NCI-H2196 treated with DMSO at 0.1 percent for 48 hours (cell line): ENCODE data around the gene C1orf94.

Experiments used
- DNase-seq: peaks from one replicate; lab custom pipeline; 2025; ENCODE audit not compliant: unreplicated experiment; lab: John Stamatoyannopoulos, UW

The C1orf94 gene

GRCh38 chr1:34237151-34237815 lies 60.6 kb downstream of the C1orf94 start:
- DNase-seq: no peak

GRCh38 chr1:34245967-34246366 lies 69.3 kb downstream of the C1orf94 start:
- DNase-seq: no peak

DNA sequence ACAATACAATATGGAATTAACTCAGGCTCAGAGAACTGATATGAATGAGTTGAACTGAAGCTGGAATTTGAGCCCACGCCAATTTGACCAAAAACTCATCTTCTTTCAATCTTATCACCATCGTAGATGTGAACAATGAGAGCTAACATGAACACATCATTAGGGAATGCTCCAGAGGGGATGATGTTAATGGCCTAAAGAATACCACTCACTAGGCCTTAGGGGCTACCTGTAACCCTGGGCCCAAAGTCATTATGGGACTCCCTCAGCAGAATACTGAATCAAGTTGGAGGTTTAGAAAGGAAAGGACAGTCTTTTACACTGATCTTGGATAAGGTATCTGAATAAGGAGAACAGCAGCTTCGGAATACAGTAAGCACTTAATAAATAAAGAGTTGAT lies 73.6 kb downstream of the C1orf94 start:
- no peak for DNase-seq

- no peak for DNase-seq
Measured at GRCh38 chr1:34262023-34262853, 85.5 kb downstream of the C1orf94 start.

GRCh38 chr1:34262921-34263320 lies 86.2 kb downstream of the C1orf94 start:
- DNase-seq: no peak

DNA sequence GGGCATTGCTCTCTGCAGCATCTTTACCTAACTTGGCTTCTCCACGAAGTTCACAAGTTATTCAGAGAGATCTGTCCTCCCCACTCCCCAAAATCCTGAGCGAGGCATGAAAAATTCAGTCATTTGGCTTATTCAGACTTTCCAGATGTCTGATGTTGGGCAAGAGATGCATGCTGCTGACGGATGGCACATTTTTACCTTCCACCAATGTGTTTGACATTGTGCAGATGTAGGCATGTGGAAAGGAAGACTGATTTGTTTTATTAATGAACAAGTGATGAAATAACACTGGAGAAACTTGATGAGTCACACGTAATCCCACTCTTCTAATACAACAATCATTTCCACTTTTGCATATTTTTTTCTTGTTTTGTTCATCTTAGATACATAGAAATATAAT lies 86.7 kb downstream of the C1orf94 start:
- DNase-seq: no peak

GRCh38 chr1:34265396-34265795 lies 88.7 kb downstream of the C1orf94 start:
- DNase-seq: no peak

DNA sequence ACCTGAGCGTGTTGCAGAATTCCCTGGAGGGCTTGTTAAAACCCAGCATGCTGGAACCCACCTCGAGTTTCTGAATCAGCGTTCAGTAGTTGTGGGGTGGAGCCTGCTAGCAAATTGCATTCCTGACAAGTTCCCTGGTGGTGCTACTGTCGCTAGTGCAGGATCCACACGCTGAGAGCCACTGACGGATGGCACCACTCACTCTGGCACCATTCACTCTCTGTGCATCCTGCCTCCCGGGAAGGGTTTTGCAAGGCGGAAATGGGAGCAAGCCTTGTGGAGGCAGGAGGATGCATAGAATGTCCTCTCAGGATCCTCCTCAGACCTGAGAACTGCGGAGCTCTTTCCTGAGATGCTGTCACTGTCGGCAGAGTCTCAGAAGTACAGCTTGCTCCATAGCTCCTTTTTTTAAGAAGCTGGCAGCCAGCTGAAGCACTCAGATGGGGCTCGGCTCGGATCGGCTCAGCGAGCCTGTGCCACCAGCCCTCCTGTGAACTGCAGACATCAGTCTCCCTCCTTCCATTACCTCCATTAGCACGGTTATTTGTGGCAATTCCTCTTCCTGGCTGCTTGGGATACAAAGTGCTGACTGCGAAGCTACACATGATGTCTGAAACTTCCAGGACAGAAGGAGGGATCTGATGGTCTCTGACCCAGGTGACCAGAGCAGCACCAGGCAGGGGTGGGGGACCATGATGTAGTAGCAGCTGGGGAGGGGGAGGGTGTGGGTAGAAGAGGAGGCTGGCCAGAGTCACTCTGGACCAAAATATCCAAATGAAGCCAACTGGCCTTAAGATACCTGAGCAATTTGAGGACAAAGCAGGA lies 89.6 kb downstream of the C1orf94 start:
- DNase-seq: no peak

- DNase-seq: no peak
Measured at GRCh38 chr1:34267326-34267725, 90.6 kb downstream of the C1orf94 start.

- DNase-seq: no peak
Measured at GRCh38 chr1:34268311-34268954, 91.7 kb downstream of the C1orf94 start.
